HG02970 (cell line): ENCODE results near the gene VARS1.
"Not testable (repeated sequence)": the region's sequence is repeated elsewhere in the genome, so short reads cannot be mapped to it uniquely, and the experiment has no call there.

Experiments used
- ATAC-seq: cut with Tn5 transposase; IDR thresholded peaks from one replicate; pipeline ENCODE4 v1.9.1; 2021; ENCODE audit warnings: mild to moderate bottlenecking, moderate library complexity, moderate number of reproducible peaks; ENCODE audit not compliant: unreplicated experiment, low FRiP score

The VARS1 gene

DNA sequence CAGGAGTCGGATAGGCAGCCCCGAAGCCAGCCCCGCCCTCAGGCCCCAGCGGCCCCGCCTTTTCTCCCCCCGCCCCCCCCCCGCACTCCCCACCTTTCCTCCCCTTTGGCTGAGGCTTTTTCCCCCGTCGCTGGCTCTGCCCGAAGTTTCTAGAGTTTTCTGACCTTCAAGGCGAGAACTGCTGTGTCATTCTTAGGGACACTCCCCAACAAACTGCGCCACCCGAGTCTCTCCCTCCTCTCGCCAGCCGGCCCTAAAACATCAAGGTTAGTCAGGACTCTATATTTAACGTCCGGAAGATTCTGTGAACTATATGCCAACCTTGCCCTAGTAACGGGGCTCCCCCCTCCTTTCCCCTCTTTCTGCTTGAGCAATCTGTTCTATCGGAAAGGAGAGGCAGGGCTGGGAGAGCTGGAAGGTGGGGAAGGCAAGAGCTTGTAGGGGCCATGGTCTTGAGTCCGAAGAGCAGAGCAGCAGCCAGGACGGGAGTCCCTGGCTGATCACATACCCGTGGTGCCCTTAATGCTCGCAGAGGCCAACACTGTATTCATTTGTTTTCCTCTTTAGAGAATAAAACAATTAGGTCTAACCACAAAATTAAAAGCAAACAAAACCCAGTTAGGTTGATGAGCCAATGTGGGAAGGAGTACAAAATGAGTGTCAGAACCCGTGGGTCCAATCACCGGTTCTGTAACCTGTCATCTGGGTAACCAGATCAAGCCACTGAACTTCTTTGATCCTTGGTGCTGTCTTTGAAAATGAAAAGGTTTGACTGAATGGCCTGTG, 26.7 kb upstream of the VARS1 start:
- no peak for ATAC-seq

DNA sequence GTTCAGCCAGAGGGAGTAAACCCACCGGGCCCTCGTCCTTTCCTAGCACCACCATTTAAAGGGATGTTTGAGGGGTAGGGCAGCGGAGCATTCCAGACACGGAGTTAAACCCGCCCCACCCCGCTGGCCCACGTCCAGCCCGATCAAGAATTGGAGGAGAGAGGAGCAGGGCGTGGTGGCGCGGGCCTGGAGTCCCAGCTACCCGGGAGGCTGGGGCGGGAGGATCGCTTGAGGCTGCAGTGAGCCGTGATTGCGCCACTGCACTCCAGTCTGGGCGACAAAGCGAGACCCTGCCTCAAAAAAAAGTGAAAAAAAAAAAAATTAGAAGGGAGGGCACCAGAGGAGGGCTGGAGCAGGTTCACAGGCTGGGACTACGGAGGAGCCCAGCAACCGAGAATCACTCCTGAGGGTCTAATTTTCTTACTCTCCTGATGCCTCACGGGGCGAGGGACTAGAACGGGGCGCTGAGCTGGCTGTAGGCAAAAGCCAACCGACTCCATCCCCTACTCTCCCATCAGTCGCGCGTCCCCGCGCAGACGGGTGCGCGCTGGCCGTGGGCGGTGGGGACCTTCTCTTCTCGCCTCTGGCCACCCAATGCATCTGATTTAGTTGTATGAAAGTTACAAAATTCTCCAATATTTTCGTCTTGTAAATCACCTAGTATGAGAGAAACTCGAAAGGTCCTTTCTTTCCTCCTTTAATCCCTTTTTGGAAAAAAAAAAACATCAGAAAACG, 25.9 kb upstream of the VARS1 start:
- no peak for ATAC-seq

DNA sequence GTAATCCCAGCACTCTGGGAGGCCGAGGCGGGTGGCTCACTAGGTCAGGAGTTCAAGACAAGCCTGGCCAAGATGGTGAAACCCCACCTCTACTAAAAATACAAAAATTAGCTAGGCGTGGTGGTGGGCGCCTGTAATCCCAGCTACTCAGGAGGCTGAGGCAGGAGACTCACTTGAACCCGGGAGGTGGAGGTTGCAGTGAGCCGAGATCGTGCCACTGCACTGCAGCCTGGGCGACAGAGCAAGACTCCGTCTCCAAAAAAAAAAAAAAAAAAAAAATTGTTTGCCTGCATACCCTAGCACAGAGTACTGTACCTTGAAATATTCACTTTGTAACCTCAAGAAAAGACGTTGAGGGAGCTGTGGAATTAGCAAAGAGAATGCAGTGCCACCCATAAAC, 24.8 kb upstream of the VARS1 start:
- ATAC-seq: not testable (repeated sequence)

DNA sequence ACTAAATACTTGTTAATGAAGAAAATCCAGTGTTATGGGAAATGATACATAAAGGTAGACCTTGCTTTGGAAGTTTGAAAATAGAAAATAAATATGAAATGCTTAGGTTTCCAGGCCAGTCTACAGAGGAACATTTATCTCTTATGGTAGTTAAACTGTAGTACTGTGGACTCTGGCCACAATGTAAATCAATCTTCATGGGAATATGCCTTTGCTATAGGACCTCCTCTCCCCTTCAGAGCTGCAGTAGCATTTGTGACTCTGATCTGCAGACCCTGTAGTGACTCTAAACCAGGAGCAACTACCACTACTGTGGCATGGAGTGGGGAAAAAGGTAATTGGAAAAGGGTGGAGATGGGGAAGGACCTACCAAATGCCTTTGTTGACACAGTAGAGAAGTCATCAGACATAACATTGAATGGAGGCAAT, 24.3 kb upstream of the VARS1 start:
- ATAC-seq: no peak

- ATAC-seq: not testable (repeated sequence)
Measured at GRCh38 chr6:31817929-31818511, 22.5 kb upstream of the VARS1 start.

DNA sequence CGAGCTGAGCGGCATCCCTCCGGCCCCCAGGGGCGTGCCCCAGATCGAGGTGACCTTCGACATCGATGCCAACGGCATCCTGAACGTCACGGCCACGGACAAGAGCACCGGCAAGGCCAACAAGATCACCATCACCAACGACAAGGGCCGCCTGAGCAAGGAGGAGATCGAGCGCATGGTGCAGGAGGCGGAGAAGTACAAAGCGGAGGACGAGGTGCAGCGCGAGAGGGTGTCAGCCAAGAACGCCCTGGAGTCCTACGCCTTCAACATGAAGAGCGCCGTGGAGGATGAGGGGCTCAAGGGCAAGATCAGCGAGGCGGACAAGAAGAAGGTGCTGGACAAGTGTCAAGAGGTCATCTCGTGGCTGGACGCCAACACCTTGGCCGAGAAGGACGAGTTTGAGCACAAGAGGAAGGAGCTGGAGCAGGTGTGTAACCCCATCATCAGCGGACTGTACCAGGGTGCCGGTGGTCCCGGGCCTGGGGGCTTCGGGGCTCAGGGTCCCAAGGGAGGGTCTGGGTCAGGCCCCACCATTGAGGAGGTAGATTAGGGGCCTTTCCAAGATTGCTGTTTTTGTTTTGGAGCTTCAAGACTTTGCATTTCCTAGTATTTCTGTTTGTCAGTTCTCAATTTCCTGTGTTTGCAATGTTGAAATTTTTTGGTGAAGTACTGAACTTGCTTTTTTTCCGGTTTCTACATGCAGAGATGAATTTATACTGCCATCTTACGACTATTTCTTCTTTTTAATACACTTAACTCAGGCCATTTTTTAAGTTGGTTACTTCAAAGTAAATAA, 21.8 kb upstream of the VARS1 start:
- not testable (repeated sequence) for ATAC-seq

DNA sequence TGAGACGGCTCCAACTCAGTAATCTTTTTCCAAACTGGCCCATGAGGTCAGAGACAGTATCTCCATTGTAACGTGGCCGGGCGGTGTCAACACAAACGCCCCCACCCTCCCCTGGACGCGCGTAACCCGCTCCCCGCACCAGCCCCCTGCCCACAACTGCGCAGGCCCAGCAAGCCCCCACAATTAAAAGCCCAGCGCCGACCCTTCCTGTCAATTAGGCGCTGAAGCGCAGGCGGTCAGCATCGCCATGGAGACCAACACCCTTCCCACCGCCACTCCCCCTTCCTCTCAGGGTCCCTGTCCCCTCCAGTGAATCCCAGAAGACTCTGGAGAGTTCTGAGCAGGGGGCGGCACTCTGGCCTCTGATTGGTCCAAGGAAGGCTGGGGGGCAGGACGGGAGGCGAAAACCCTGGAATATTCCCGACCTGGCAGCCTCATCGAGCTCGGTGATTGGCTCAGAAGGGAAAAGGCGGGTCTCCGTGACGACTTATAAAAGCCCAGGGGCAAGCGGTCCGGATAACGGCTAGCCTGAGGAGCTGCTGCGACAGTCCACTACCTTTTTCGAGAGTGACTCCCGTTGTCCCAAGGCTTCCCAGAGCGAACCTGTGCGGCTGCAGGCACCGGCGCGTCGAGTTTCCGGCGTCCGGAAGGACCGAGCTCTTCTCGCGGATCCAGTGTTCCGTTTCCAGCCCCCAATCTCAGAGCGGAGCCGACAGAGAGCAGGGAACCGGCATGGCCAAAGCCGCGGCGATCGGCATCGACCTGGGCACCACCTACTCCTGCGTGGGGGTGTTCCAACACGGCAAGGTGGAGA, 19.7 kb upstream of the VARS1 start, which contains the start of the genes HSPA1A and HSPA1L:
Gene HSPA1A (plus strand): TSS at position 519 of the 814 bp plus-strand sequence. CDS start 214 bp downstream, at position 733.
Gene HSPA1L (minus strand): TSS at position 259 of the 814 bp plus-strand sequence. CDS start 3,311 bp downstream, outside the sequence.
- ATAC-seq: peak; percentile 31

- ATAC-seq: peak; percentile 22
Measured at GRCh38 chr6:31814677-31815024, 19.1 kb upstream of the VARS1 start.

DNA sequence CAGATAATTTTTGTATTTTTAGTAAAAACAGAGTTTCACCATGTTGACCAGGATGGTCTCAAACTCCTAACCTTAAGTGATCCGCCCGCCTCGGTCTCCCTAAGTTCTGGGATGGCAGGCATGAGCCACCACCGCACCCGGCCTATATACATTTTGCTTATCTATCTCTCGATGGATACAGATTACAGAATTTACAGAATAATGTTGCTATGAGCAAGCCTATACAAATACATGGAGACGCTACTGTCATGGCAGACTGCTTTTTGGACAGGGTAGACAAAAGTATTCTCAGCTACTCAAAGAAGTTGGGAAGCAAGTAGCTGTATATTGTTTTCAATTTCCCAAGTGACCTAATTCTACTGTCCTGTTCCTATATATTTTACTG, 17.9 kb upstream of the VARS1 start:
- no peak for ATAC-seq

DNA sequence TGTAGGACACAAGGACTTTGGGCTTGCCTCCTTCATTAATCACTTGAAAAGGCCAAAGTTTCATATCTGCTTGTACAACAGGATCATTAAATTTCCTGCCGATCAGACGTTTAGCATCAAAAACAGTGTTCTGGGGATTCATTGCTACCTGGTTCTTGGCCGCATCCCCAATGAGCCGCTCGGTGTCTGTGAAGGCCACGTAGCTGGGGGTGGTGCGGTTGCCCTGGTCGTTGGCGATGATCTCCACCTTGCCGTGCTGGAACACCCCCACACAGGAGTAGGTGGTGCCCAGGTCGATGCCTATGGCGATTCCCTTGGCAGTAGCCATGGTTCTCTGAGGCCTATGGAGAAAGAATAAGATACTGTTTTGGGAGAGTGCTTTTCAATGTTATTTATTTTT, 16.1 kb upstream of the VARS1 start:
- no peak for ATAC-seq

- not testable (repeated sequence) for ATAC-seq
Measured at GRCh38 chr6:31808599-31808998, 13.0 kb upstream of the VARS1 start.

DNA sequence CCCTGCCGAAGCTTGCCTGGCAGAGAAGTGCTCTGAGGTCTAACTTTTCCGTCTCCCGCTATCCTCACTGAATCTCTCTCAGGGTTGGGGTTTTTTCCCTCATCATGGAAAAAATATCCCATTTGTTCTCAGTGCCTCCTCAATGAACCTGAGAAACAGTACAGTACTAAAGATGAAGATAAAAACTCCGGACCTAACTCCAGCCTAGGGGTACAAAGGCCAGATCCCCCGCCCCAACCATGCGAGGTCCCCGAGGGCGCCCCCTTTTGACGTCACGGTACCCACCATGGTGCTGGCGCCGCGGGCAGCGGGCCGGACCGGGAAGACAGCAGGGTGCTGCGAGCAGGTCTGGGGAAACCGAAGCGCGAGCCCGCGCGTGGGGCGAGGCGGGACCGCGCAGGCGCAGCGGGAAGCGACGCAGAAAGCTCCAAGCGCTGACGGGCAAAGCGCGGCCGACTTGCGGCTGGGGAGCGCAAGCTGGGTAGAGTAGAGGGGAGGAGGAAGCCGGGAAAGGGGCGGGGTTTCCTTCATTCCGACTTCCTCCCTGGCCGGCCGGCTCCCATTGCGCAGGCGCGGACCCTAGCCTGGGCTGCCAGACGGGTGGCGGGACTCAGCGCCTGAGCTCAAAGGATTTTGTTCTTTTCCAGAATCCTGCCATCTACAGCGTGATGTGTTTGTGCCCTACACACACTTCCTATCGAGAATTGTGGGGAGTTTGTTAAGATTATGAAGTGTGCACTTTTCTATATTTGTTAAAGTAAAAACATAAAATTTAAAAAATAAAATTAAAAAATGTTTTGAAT, 11.1 kb upstream of the VARS1 start, which contains the start of gene LSM2:
Gene LSM2 (minus strand): TSS at position 497 of the 803 bp plus-strand sequence. CDS start 209 bp downstream, at position 288.
- peak; percentile 85 for ATAC-seq

DNA sequence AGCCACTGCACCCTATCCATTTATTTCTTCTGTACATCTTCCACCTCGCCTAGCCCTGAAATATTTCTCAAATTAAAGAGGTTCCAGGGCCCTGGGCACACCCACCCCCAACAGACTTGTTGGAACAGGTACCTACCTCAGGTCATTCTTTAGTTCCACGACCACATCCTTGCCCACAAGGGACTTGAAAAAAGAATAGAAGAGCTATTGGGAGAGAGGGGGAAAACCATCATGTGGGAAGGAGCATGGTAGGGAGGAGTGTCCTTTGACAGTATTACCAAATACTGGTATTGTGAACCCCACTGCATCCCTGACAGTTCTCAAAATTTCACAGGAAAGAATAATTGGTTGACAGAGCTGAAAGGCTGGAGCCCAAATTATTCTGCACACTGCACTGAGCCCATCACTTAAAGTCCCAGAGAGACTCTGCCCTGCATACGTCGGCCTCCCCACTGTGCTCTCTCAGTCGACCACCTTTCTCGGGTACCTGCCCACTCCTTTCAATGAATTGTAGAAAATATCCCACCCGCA, 10.5 kb upstream of the VARS1 start:
- ATAC-seq: peak; percentile 21

- not testable (repeated sequence) for ATAC-seq
Measured at GRCh38 chr6:31801031-31801927, 5.7 kb upstream of the VARS1 start.

GRCh38 chr6:31799781-31800180, 4.2 kb upstream of the VARS1 start:
- ATAC-seq: no peak

DNA sequence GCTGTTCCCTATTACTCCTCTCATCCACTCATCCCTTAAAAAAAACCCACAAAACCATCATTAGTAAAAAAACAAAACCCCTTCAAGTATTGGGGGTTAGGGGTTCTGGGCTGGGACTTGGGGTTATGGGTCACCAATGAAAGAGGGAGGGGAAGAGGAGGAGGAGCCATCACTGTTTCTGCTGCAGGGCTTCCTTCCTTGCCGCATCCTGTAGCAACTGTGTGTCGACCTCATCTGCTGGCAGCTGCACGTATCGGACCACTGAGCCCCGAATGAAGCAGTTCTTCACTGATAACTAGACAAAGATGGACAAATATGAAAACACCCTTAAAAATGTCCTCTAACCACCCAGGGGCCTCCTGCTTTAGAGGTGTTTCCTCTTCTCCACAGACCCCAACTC, 2.0 kb upstream of the VARS1 start:
- no peak for ATAC-seq

- no peak for ATAC-seq
Measured at GRCh38 chr6:31796993-31797385, 1.4 kb upstream of the VARS1 start.
